Spleen (tissue), 11 donors: ENCODE measurements around the gene AKR1A1. TPM values are rescaled to one million over a fixed set of nuclear protein-coding genes. Genes with fewer than 3 reads are reported as not detected.
"Not testable (repeated sequence)": the region's sequence is repeated elsewhere in the genome, so short reads cannot be mapped to it uniquely, and the experiment has no call there.

Experiments used
- DNase-seq: peaks from one replicate; pipeline ENCODE4 v3.0.0-alpha.2; 2020
- H3K27ac ChIP-seq, 8 donors: fragments of 200-600 bp; sonication (generic) in 7 of 8; 1 replicate in 4 of 8; 2 replicates in 4 of 8; pipeline versions ENCODE4 v1.5.0 to v1.8.0; 2016 to 2021; ENCODE audit warnings: inconsistent platforms in 4 of 8, mild to moderate bottlenecking in 4 of 8, moderate library complexity in 1 of 8
- H3K27me3 ChIP-seq, 7 donors: fragments of 200-600 bp; sonication (generic) in 6 of 7; replicated peaks in 1 of 7; 1 replicate in 4 of 7; 2 replicates in 3 of 7; pipeline versions ENCODE4 v1.5.0 to v1.8.0; 2016 to 2021; ENCODE audit warnings: inconsistent platforms in 3 of 7, mild to moderate bottlenecking in 1 of 7
- H3K36me3 ChIP-seq, 6 donors: fragments of 200-600 bp; sonication (generic) in 5 of 6; 1 replicate in 4 of 6; 2 replicates in 2 of 6; pipeline versions ENCODE4 v1.5.0 to v1.8.0; 2016 to 2021; ENCODE audit warnings: inconsistent platforms in 2 of 6
- H3K4me1 ChIP-seq, 6 donors: fragments of 200-600 bp; sonication (generic) in 5 of 6; 1 replicate in 3 of 6; 2 replicates in 3 of 6; pipeline versions ENCODE4 v1.5.0 to v1.8.0; 2016 to 2021; ENCODE audit warnings: inconsistent platforms in 3 of 6
- H3K4me3 ChIP-seq, 8 donors: fragments of 200-600 bp; sonication (generic) in 7 of 8; 1 replicate in 4 of 8; 2 replicates in 4 of 8; pipeline versions ENCODE4 v1.5.0 to v1.8.0; 2016 to 2021; ENCODE audit warnings: inconsistent platforms in 4 of 8, mild to moderate bottlenecking in 4 of 8, moderate library complexity in 2 of 8
- H3K9me3 ChIP-seq, 8 donors: fragments of 200-600 bp; sonication (generic) in 7 of 8; 1 replicate in 4 of 8; 2 replicates in 4 of 8; pipeline versions ENCODE4 v1.5.0 to v1.8.0; 2016 to 2021; ENCODE audit warnings: inconsistent platforms in 4 of 8
- CTCF ChIP-seq, 11 experiments: fragments of 200-600 bp in 7 of 11; fragments of 450-650 bp in 4 of 11; sonication (generic) in 4 of 11; IDR thresholded peaks in 8 of 11; conservative IDR thresholded peaks in 3 of 11; 1 replicate in 7 of 11; 2 replicates in 4 of 11; pipeline versions ENCODE4 v1.4.0 to v1.8.0; 2016 to 2021; ENCODE audit warnings: antibody characterized with exemption in 11 of 11, inconsistent platforms in 4 of 11, mild to moderate bottlenecking in 1 of 11
- POLR2A ChIP-seq, 3 donors: fragments of 450-650 bp; IDR thresholded peaks; one replicate each; pipeline ENCODE4 v1.5.1; 2017; ENCODE audit warnings: antibody characterized with exemption in 3 of 3, mild to moderate bottlenecking in 1 of 3
- POLR2AphosphoS5 ChIP-seq, 3 donors: sonication (generic); formaldehyde crosslinking; IDR thresholded peaks; one replicate each; pipeline ENCODE4 v1.5.1; 2017; ENCODE audit warnings: antibody characterized with exemption in 3 of 3
- WGBS, 5 donors: extraction: QIAGEN DNeasy Blood & Tissue Kit in 3 of 5; methylation state at CpG; one replicate each; pipeline versions ENCODE4 v1.1.5 to v1.1.7; 2013 to 2018; 5-methylcytosine and 5-hydroxymethylcytosine counted together
- intact Hi-C: fragments of 100-400 bp; cut with DNase I; formaldehyde crosslinking; loops from one replicate; pipeline ENCODE4 v1.15.0; 2023; ENCODE audit warnings: low total_unique reads
- polyA plus RNA-seq, 3 donors: library from polyadenylated mRNA; stranded (reverse); fragments of 200-250 nt; gene quantifications; one replicate each; pipeline ENCODE4 v1.2.1, GENCODE V29; 2013
- total RNA-seq, 7 donors: library from RNA; depleted of rRNA in 3 of 7; stranded (reverse); fragments of >200 nt in 3 of 7; fragmentation: NEBNext Ultra II Directional in 4 of 7; extraction: Animal tissue kit (Norgen Biotek cat#: 25700) in 4 of 7; gene quantifications; one replicate each; pipeline versions ENCODE4 v1.1.0 to v1.2.1, GENCODE V29; 2016 to 2021
- donor health status: healthy with polysubstance abuse.
- donor health status: DM: no; HTN: no; CAD: no; lungs with moderate emphysema.
- donor health status: DM: no; HTN: no; CAD: no.
- donor health status: Bipolar disorder and iron deficiency.
- donor health status: healthy.
- donor health status: DM: no; HTN: no; CAD: no.
- donor health status: DM: yes; HTN: yes; CAD: no.

AKR1A1 gene
- total and polyA plus RNA-seq, 10 donors, result 68.8 to 150 (median 130) TPM

DNA sequence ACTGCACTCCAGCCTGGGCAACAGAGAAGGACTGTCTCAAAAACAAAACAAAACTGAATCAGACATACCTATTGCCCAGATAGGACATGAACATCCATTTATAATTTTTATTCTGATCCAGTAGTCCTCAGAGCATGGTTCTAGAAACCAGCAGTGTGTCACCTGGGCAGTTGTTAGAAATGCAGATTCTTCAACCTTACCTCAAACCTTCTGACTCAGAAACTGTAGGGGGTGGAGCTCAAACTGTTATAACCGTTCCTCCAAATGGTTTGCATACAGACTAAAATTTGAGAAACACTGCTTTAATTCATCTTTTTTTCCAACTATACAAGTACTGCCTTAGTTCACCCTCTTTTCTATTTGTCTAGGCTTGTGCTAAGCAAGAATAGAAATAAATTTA, 39.2 kb downstream of the AKR1A1 start:
- Histone ChIP-seq H3K36me3 (peaks cover 0 to 53% (median 28%) of the 10 kb centered on the region in 6 donors), H3K4me1 (peaks cover 22 to 77% (median 48%) of the 10 kb centered on the region in 6 donors), H3K27me3 (no peaks in the 10 kb centered on the region), H3K27ac (no peak overlapping the region), H3K4me3 (peak overlapping the region in 1 of 8 donors; percentile 16), H3K9me3 (no peaks in the 10 kb centered on the region)
- TF ChIP-seq POLR2AphosphoS5 (IDR thresholded peaks at IDR 0.05) (no peak), POLR2A (IDR thresholded peaks at IDR 0.05) (no peak), CTCF (IDR thresholded peaks at IDR 0.05 in 8 of 11, conservative IDR thresholded peaks at IDR 0.05 in 3 of 11) (no peak)
- intact Hi-C loops, result no loop called here
- WGBS, 5 donors, result 41 to 64% (median 47%) methylated on average over 1 of the region's 1 CpG
- DNase-seq, result no peak

DNA sequence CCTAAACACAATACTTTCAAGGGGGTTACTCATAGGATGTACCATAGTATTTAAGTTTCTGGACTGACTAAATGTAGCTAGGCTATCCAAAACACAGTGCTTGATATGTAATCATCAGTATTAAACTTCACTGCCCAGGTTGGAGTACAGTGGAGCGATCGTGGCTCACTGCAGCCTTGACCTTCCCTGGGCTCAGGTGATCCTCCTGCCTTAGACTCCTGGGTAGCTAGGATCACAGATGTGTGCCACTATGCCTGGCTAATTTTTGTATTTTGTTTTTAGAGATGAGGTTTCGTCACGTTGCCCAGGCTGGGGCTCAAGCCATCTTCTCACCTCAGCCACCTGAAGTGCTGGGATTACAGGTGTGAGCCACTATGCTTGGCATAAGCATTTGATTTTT, 43.8 kb downstream of the AKR1A1 start:
- intact Hi-C loops, result no loop called here
- DNase-seq, result no peak

DNA sequence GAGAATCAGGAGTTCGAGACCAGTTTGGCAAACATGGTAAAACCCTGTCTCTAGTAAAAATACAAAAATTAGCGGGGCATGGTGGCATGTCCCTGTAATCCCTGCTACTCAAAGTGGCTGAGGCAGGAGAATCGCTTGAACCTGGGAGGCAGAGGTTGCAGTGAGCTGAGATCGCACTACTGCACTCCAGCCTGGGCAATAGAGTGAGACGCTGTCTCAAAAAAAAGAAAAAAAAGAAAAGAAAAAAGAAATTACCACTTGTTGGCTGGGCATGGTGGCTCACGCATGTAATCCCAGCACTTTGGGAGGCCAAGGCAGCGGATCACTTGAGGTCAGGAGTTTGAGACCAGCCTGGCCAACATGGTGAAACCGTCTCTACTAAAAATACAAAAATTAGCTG, 46.1 kb downstream of the AKR1A1 start:
- intact Hi-C loops, DNase-seq, H3K27ac ChIP-seq, H3K9me3 ChIP-seq, H3K4me3 ChIP-seq, H3K27me3 ChIP-seq: not testable (repeated sequence)
- Histone ChIP-seq H3K4me1 (peaks cover 0 to 41% (median 0%) of the 10 kb centered on the region in 6 donors), H3K36me3 (peaks cover 0 to 75% (median 30%) of the 10 kb centered on the region in 6 donors)
- WGBS, 5 donors, result 95 to 98% (median 96%) methylated on average over 8 of the region's 8 CpGs

More for the DNA sequence above, 43.8 kb downstream of the AKR1A1 start:
- Histone ChIP-seq H3K4me1 (peaks cover 1 to 46% (median 13%) of the 10 kb centered on the region in 6 donors), H3K27me3 (no peaks in the 10 kb centered on the region), H3K27ac (no peak overlapping the region), H3K4me3 (no peak overlapping the region), H3K36me3 (peaks cover 0 to 85% (median 34%) of the 10 kb centered on the region in 6 donors), H3K9me3 (no peaks in the 10 kb centered on the region)
- TF ChIP-seq POLR2AphosphoS5 (IDR thresholded peaks at IDR 0.05), result no peak
- TF ChIP-seq CTCF (IDR thresholded peaks at IDR 0.05 in 8 of 11, conservative IDR thresholded peaks at IDR 0.05 in 3 of 11), result no peak
- no peak for TF ChIP-seq POLR2A (IDR thresholded peaks at IDR 0.05)
- 86 to 96% (median 89%) methylated on average over 4 of the region's 4 CpGs for WGBS, 5 donors

DNA sequence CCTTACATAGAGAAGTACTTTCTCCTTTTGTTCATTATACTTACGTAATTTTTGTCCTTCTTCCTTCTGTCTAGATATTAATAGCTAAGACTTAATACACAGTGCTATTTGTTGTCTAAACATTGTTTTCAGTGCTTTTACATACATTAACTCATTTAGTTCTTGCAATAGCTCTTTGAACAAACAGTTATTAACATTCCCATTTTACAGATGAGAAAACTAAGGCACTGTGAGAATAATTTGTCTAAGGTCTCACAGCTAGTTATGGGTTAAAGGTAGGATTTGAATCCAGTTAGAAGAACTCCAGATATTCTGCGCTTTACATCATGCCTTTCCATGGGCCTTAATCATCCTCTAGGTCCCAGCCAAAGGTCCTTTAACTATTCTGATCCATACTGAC, 53.6 kb downstream of the AKR1A1 start:
- no peak for DNase-seq

More for the DNA sequence above, 53.6 kb downstream of the AKR1A1 start:
- H3K27me3 ChIP-seq, result no peaks in the 10 kb centered on the region
- peaks cover 15 to 55% (median 27%) of the 10 kb centered on the region in 6 donors for H3K4me1 ChIP-seq
- peaks cover 0 to 77% (median 35%) of the 10 kb centered on the region in 6 donors for H3K36me3 ChIP-seq
- no peak overlapping the region for H3K27ac ChIP-seq
- intact Hi-C loops, result no loop called here
- WGBS, 5 donors, result 95 to 98% (median 98%) methylated on average over 2 of the region's 2 CpGs
- TF ChIP-seq POLR2A (IDR thresholded peaks at IDR 0.05) (no peak), POLR2AphosphoS5 (IDR thresholded peaks at IDR 0.05) (no peak), CTCF (IDR thresholded peaks at IDR 0.05 in 8 of 11, conservative IDR thresholded peaks at IDR 0.05 in 3 of 11) (no peak)
- H3K4me3 ChIP-seq, result no peak overlapping the region
- H3K9me3 ChIP-seq, result no peaks in the 10 kb centered on the region
